ENCODE results near the gene UBE2V1. TPM values are rescaled to one million over a fixed set of nuclear protein-coding genes. Genes with fewer than 3 reads are reported as not detected.

UBE2V1 gene
- polyA plus RNA-seq, 2 of the 4 experiments (the other 2 are of a cell fraction), result 129 to 141 TPM

GRCh38 chr20:50144362-50144761 is 31.4 kb upstream of the UBE2V1 start:
- no peaks in the 10 kb centered on the region for H3K9me3 ChIP-seq
- peak overlapping the region; percentile 74 for H3K4me2 ChIP-seq
- WGBS (ENCODE audit: missing lambda C conversion rate), result 3% methylated on average over 4 of the region's 4 CpGs
- peak overlapping the region; percentile 91 to 95 for H3K27ac ChIP-seq
- FAIRE-seq, result no peak
- peak; percentile 49 to 89 for DNase-seq (ENCODE audit: low read depth in 1 of 2, low spot score in 1 of 2)
- peak; percentile 89 to 90 for ATAC-seq
- POLR2A ChIA-PET, result interaction anchor here (0.6 to 2.5 kb wide), 7 partner anchors 9 to 33 kb away, joined by 3 to 48 read pairs (median 4); partner anchors contain the start of gene PEDS1
- CTCF ChIA-PET, result interaction anchor here (0.8 to 9.6 kb wide), 8 partner anchors 9 to 168 kb away, joined by 3 to 123 read pairs (median 4); partner anchors contain the start of gene PEDS1
- no peak overlapping the region for H3K4me3 ChIP-seq
- peaks cover 72% of the 10 kb centered on the region for H3K4me1 ChIP-seq
- TF ChIP-seq BCL3 (IDR thresholded peaks at IDR 0.05) (no peak), RNF2 (IDR thresholded peaks at IDR 0.05; ENCODE audit: borderline replicate concordance, low read depth) (no peak), HEYL (CRISPR knock-in tag; IDR thresholded peaks at IDR 0.05) (no peak), HES2 (IDR thresholded peaks at IDR 0.05) (peak; percentile 72; the same call in 1 of the 2 replicates), HDAC2 (IDR thresholded peaks at IDR 0.05) (no peak), USF2 (IDR thresholded peaks at IDR 0.05) (no peak), EHF (CRISPR knock-in tag; IDR thresholded peaks at IDR 0.05) (no peak), SREBF2 (IDR thresholded peaks at IDR 0.05) (no peak), PHF8 (IDR thresholded peaks at IDR 0.05; ENCODE audit: borderline replicate concordance, low read depth) (no peak), GATA3 (IDR thresholded peaks at IDR 0.05; ENCODE audit: borderline replicate concordance) (peak; percentile 70; the same call in 1 of the 2 replicates), JUNB (IDR thresholded peaks at IDR 0.05) (peak; percentile 62; the same call in 1 of the 2 replicates), ZC3H11A (IDR thresholded peaks at IDR 0.05) (no peak), JUN (IDR thresholded peaks at IDR 0.05) (peak; percentile 30 to 75; a peak in 4 of 5 replicates), RFX5 (IDR thresholded peaks at IDR 0.05) (no peak), CBX2 (IDR thresholded peaks at IDR 0.05; ENCODE audit: borderline replicate concordance, low read depth) (no peak), NPAS2 (CRISPR knock-in tag; IDR thresholded peaks at IDR 0.05; ENCODE audit: borderline replicate concordance) (no peak), MYC (IDR thresholded peaks at IDR 0.05; ENCODE audit: borderline replicate concordance, low read length) (peak; percentile 65; the same call in 1 of the 2 replicates), MAX (IDR thresholded peaks at IDR 0.05) (peak; percentile 73), NFE2L2 (conservative IDR thresholded peaks at IDR 0.05; ENCODE audit: low read length) (0 out of 2 replicates have a peak, but pooled peaks have one; percentile 35), CBX8 (IDR thresholded peaks at IDR 0.05) (no peak), RCOR1 (IDR thresholded peaks at IDR 0.05; ENCODE audit: low read depth, low read length) (no peak), ZNF302 (CRISPR knock-in tag; IDR thresholded peaks at IDR 0.05) (no peak), EP300 (IDR thresholded peaks at IDR 0.05) (peak; percentile 69 to 75; a peak in 3 of 5 replicates), MAZ (IDR thresholded peaks at IDR 0.05; ENCODE audit: borderline replicate concordance, low read depth, low read length) (no peak), MAFK (IDR thresholded peaks at IDR 0.05; ENCODE audit: partially characterized antibody) (no peak), TP53 (CRISPR knock-in tag; IDR thresholded peaks at IDR 0.05) (no peak), ATOH8 (CRISPR knock-in tag; IDR thresholded peaks at IDR 0.05; ENCODE audit: low read depth) (no peak), BHLHE40 (IDR thresholded peaks at IDR 0.05; ENCODE audit: low read depth, low read length) (peak; percentile 24; the same call in 1 of the 2 replicates), FOSL2 (IDR thresholded peaks at IDR 0.05) (peak; percentile 82), FOSL2 (CRISPR knock-in tag; IDR thresholded peaks at IDR 0.05) (peak; percentile 85), CEBPB (IDR thresholded peaks at IDR 0.05) (peak; percentile 93 to 95), PBX3 (IDR thresholded peaks at IDR 0.05) (no peak), EHMT2 (IDR thresholded peaks at IDR 0.05; ENCODE audit: low read depth) (no peak), SMC3 (IDR thresholded peaks at IDR 0.05) (no peak), HOXA7 (CRISPR knock-in tag; IDR thresholded peaks at IDR 0.05) (no peak), HMGXB4 (CRISPR knock-in tag; IDR thresholded peaks at IDR 0.05; ENCODE audit: borderline replicate concordance) (no peak), KDM5A (IDR thresholded peaks at IDR 0.05) (no peak)
